ENCODE measurements around the gene GPATCH3.
"Not testable (repeated sequence)": the region's sequence is repeated elsewhere in the genome, so short reads cannot be mapped to it uniquely, and the experiment has no call there.

Gene GPATCH3

DNA sequence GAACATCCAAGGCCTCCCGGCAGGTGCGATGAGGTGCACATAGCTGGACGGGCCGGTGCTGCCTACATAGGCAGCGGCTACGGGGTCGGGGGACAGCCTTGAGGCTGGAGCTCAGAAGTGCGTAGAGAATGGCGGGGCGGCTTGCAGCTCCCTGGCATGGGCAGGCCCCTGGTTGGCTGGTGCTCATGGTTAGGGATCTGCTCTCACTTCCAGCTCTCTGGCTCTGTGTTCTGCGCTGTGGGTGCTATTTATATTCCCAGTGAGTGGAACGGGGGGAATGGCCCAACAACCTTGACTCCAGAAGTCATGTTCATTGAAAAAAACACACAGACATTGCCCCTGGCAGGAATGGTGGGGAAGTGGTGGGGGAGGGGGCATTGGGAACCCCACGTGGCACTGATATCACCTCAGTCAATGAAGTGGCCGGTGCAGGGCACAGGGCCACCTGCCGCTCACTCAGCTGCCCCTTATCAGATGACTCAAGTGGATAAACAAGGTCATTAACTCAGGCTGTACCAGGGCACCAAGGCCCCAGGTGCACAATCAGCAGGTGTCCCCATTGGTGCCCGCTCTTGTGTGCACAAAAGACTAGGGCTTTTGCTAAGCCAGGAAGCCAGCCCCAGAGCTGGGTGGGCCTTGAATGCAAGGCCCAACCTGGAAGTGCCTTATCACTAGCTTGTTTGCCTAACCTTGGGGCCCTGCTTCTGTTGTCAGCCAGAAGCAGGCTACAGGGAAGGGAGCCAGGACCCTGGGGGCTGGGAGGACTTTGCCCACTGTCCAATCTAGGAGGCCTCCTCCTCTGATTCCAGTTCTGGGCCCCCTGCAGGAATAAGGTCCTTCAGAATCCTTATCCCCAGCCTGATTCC is 13.7 kb upstream of the GPATCH3 start, which contains the start of gene NR0B2:
NR0B2 (minus strand) TSS at position 222 of the 866 bp plus-strand sequence; CDS start at position 187, 35 bp downstream.
- no peak for DNase-seq (ENCODE audit: low read depth in 2 of 2)

DNA sequence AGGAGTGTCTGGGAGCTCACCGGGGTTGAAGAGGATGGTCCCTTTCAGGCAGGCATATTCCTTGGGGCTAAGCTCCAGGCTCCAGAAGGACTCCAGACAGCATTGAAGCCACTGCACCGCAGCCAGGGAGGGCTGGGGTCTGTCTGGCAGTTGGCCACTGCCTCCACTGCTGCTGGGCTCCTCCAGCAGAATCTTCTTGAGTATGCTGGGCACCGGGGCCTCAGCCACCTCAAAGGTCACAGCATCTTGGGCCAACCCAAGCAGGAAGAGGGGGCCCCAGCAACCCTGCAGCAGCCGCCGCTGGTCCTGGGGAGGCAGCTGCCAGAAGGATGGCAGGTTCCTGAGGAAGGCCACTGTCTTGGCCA is 13.1 kb upstream of the GPATCH3 start:
- DNase-seq (ENCODE audit: low read depth in 2 of 2) = no peak

DNA sequence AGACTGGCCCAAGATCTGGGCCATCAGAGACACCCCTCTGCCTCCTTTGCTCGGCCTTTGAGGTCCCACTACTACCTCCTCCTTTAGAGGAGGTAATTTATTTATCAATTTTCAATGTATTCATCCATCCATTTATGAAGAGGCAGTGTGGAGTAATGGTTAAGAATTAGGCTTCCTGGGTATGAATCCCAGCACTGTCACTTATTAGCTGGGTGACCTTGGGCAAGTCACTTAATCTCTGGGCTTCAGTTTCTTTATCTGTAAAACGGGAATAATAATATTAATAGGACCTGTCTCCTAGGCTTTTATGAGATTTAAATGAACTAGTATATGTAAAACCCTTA is 11.9 kb upstream of the GPATCH3 start:
- DNase-seq (ENCODE audit: low read depth in 2 of 2) = no peak

DNA sequence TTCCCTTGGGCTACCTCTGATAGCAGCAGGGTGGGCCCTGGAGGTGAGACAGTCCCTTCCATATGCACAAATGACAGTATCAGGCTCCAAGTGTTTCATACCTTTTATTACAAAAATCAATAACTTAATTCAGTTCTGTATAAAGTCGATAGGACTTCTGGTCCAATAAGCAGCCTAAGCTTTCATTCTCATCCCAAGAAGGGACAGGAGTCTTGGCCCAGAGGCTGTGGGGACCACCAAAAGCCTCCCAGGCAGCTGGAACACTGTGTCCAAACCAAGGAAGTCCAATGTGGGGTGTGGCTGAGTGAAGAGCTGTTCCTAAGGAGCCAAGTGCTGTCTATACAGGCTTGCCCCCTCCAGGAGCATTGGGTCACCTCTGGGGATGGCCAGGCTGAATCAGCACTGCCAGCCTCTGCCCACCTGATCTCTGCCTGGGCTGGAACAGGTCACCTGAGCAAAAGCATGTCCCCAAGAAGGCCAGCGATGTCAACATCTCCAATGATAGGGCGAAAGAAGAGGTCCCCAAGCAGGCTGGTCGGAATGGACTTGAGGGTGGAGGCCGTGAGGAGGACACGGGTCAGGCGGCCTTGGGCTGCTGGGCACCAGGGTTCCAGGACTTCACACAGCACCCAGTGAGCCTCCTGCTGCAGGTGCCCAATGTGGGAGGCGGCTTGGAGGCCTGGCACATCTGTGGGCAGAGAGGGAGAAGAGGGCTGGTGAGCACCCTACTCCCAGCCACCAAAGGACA is 11.3 kb upstream of the GPATCH3 start:
- no peak for DNase-seq (ENCODE audit: low read depth in 2 of 2)

DNA sequence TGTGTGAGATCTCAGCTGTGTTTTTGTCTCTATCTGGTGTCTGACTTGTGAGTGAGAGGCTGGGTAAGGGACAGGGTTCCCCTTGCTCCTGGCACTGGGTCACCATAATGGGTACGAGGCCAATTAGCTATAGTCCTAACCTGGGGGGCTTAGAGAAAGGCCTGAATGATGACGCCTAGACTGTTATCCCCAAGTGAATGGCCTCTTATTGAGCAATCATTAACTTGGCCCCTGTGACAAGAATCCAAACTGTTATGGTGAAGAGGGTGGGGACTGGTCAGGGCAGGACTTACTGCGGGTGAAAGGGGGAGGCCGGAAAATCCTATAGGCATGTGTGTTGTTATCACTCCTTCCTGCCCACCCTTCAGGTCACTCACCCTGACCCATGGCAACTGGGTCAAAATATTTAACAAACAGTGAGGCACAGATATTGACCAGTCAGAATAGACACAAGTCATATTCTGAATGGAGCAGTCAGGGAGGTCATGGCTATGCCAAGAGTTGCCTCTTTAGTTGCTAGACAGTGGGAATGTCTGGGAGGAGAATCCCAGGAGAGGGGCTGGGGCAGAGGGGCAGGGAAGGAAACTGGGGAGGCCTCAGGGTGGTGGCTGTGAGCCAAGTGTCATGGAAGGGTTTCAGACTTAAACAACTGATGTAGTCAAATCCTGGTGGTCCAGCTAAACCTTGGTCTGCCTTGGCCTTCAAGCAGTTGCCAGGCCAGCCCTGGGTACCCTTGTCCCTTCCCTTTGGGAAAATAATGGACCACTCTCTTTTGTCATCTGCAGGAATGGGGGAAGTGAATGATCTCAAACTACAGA is 10.3 kb upstream of the GPATCH3 start:
- no peak for DNase-seq (ENCODE audit: low read depth in 2 of 2)

DNA sequence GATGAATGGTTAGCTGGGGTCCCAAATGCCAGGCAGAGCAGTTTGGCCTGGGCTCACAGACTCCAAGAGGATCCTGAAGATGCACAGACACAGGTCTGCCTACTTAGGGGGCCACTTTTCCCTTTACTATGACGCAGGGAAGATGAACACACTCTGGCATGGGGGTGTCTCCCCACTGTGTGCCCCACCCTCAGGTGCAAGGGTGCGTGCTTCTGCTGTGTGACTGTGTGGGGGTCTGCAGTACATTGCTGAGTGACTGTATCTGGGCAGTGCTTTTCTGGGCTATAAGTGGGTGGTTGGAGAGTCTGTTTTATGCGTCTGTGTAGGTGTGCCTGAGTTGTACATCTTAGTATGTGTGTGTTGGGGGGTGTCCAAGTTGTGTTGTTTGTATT is 9.7 kb upstream of the GPATCH3 start:
- DNase-seq (ENCODE audit: low read depth in 2 of 2) = no peak

DNA sequence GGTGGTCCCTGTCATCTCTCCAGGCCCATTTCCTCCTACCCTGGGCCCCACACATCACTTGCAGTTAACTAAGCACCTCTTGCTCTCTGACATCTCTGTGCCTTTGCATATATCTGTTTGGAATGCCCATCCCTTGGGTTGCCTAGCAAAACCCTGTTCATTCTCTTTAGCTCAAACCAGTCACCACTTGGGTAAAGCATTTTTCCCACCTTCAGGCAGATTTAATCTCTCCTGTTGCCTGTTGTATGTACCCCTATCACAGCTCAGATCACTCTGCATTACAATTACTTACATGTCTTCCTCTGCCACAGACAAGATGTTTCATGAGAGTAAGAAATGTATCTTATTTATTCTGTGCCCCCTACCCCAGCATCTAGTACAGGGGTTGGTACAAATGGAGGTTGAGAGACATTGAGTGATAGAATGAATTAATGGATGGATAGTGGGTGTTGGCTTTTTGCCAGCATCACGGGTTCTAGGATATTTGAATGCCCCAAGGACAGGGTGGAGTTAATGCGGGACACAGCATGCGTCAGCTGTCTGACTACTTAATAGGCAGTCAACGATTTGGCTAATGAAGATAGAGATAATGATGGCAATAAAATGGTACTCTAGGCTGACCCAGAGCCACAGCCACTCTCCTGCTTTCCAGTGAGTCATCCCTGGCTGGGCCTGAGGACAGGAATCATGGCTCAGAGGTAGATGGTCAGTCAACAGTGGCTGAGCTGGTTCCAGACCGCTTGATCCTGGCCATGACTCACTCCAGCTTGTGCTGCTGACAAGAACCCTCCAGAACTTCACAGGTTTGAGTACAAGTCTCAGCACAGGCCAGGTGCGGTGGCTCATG is 7.0 kb upstream of the GPATCH3 start:
- no peak for DNase-seq (ENCODE audit: low read depth in 2 of 2)

DNA sequence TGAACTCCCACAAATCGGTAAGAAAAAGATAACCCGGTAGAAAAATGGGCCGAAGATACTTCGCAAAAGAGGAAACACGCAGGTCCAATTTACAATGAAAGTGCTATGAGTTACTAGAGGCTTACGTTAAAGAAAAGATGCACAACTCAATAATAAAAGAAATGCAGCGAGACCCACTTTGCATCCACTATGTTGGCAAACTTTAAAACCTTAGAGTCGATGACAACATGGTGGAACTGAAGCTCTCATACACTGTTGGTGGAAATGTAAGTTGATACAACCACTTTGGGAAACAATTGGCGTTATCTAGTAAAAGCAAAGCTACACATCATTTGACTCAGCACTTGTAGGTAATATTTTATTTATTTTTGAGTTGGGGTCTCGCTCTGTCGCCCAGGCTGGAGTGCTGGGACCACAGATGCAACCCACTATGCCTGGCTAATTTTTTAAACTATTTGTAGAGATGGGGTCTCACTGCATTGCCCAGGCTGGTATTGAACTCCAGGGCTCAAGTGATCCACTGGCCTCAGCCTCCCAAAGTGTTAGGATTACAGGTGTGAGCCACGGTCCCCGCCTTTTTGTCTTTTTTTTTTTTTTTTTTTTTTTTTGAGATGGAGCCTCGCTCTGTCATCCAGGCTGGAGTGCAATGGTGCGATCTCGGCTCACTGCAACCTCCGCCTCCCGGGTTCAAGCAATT is 696 bp upstream of the GPATCH3 start:
- DNase-seq (ENCODE audit: low read depth in 2 of 2) = no peak

DNA sequence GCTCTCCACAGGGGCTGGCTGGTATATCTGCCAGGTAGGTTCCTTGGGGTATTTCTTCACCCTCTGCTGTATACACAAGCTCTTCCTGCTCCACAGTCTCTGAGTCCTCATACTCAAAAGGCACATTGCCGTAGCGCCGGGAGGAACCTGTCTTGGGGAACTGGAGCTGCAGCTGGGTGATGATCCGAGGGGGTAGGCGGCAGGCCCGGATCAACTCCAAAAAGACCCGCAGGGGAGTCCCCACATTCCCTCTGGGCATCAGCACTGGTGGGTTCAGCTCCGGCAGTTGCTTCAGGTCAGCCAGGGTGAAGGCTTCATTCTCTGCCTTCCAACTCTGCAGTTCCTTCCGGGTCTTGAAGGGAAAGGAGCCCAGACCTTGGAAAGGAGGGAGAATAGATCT is 2.9 kb downstream of the GPATCH3 start:
- no peak for DNase-seq (ENCODE audit: low read depth in 2 of 2)

DNA sequence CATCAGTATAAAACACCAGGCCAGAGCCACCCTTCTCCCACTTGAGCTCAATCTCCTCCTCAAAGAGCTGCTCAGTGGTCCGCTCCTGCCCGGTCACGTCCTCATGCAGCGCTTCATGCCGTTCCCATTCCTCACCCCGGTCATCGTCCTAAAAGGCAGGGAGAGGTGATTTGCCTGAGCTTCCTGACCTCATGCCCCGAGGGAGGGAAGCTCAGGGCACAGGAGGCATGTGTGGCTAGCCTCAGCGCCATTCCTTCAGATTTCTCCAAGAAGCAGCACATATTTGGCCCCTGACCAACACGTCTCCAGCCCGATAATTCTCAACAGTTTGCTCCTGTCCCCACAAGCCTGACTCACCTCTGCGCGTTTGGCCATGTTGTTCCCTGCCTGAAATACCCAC is 6.0 kb downstream of the GPATCH3 start:
- no peak for DNase-seq (ENCODE audit: low read depth in 2 of 2)

DNA sequence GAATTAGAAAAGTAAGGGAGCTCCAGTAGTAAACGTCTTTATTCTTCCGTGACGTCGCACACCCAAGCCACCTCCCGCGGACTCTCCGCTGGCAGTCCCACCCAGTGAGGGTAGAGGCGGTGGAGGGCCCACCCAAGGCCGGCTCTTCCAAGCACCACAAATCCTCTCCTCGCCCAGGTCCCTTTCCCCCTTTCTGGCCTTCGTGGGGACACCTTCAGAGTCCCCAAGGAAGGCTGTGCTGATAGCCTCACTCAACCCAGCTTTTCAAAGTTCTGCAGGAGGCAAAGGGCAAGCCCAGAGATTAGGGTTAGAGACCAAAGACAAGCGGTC is 9.8 kb downstream of the GPATCH3 start:
- DNase-seq (ENCODE audit: low read depth in 2 of 2) = no peak

DNA sequence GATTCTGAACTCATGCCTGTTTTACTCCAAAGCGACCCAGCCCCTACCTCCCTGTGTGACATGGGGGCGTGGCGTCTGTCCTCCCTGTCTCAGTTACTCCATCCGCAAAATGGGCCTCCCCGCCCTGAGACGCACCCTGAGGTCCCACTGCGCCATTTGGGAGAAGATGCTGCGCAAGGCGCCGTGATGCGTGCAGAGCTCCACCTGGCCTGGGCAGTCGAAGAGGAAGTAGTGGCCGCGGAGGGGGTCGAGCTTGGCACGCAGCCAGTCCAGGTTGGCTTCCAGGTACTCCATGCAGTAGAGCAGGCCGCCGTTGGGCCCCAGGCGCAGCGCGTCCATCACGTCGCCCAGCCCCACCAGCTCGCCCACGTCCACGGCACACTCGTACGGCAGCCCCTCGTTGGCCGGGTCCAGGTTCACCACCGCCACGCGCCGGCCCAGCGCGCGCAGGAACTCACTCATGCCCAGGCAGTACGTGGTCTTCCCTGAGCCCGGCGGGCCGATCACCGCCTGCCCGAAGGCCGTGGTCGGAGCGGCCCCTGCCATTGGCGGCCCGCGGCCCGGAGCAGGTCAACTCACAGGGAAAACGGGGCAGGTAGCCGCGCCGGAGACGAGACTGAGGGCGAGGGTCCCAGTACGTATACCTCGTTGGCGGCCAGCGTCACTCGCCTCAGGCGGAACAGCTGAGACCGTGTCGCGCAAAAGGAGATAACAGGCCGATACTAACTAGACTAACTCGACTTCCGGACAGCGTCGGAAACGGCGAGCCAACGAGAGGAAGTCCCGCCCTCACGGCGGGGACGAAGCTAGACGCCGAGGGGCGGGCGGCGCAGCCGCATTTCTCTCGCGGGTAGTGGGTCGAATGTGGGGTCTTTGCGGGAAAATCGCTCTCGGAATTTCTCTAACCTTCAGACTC is 10.5 kb downstream of the GPATCH3 start, which contains the start of gene GPN2:
GPN2 (minus strand) TSS at position 733 of the 916 bp plus-strand sequence; CDS start at position 546, 187 bp downstream.
- peak; percentile 54 to 65 for DNase-seq (ENCODE audit: low read depth in 2 of 2)

DNA sequence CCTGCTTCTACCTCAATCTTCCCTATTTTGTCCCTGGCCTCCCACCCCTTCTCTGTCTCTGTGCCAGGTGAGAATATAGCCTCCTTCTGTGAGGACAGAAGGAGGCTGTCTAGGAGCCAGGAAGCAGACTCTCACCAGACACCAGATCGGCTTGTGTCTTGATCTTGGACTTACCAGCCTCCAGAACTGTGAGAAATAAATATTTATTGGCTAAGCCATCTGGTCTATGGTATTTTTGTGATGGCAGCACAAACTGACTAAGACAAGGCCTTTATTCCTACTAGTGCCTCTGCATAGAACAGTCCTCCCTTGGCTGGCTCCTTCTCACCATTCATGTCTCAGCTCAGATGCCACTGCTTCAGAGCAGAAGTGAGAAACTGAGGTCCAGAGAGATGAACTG is 12.0 kb downstream of the GPATCH3 start:
- no peak for DNase-seq (ENCODE audit: low read depth in 2 of 2)

DNA sequence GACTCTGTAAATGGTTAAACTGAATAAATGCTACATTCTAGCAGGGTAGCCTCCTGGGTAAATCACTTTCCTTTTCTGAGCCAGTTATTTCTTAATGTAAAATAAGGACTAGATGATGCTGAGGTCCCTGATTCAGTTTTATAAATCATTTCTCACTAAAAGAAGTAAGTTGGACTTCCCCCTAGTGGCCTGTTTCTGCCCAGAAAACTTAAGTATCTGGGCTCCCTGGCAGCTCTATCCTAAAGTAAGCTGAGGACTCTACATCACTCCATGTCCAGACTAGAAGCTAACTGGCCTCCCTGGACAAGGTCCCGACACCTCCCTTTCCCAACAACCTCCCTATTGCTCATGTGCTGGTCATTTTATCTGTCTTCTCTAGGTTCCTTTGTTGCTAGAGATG is 13.1 kb downstream of the GPATCH3 start:
- DNase-seq (ENCODE audit: low read depth in 2 of 2) = no peak

DNA sequence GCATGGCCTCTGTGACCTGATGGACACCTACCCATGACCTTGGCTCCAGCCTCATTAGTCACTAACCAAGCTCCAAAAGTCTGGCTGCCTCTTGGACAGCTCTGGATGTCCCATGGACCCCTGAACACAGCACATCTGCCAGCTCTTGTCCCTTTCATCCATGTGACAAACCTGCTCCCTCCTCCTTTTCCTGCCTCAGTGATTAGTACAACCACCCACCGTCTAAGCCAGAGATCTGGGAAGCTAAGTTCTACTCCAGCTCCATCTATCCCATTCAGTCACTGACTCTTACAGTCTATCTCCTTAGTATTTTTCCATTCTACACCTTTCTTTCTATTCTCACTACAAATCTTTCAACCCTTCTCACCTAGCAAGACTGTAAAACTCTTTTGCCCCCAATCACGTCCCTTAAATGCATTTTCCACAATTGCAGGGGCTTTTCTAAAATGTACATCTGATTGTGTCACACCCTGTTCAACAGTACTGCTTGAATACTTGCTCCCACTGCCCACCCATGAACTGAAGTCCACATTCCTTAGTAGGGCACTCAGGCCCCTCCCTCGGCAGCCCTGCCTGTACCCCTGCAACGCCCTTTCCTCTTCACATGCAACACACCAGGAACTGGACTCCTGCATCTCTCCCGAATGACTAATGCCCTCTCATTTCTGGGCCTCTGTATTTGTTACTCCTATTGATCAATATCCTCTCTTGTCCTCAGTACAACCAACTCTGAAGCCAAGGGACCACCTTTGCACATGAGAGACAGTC is 17.4 kb downstream of the GPATCH3 start:
- DNase-seq (ENCODE audit: low read depth in 2 of 2) = no peak

DNA sequence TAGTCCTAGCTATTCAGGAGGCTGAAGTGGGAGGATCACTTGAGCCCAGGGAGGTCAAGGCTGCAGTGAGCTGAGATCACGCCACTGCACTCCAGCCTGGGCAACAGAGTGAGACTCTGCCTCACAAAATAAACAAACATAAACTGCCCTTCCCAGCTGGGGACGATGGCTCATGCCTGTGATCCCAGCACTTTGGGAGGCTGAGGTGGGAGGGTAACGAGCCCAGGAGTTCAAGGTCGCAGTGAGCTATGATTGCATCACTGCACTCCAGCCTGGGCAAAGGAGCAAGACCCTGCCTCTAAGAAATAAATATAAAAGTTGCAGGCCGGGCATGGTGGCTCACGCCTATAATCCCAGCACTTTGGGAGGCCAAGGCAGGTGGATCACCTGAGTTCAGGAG is 18.7 kb downstream of the GPATCH3 start:
- not testable (repeated sequence) for DNase-seq (ENCODE audit: low read depth in 2 of 2)

DNA sequence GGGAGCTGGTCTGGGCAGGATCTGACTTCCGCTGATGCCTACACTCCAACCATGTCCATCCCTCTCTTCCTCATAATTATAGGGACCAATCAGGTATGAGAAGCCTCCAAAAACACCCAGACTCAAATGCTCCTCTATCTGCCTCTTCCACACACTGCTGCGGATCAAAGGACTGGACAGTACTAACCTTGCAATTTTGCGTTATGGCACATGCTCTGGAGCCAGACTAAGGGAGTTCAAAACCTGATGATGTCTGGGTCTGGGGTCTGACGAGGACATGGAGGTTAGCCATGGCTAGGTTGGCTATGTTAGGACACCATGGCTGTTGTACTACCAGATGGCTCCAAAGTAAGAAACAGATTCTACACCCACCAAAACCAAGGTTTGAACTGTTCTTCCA is 20.5 kb downstream of the GPATCH3 start:
- no peak for DNase-seq (ENCODE audit: low read depth in 2 of 2)

DNA sequence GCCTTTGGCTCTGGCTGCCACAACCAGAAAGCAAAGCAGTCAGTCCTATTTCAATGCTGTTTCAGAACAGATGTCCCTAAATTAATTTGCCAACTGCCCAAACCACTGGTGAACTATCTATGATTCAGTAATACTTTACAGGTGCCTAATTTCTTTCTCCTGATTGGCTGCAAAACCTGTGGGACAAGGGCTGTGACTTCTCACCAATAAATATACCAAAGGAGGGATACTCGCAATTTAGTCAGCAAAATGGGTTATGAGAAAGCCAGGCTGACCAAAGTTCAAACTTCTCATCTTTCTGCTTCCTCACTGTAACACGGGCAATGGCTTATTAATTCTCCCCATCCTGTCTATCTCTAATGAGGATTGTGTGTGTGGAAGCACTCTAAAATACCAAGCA is 22.9 kb downstream of the GPATCH3 start:
- no peak for DNase-seq (ENCODE audit: low read depth in 2 of 2)

DNA sequence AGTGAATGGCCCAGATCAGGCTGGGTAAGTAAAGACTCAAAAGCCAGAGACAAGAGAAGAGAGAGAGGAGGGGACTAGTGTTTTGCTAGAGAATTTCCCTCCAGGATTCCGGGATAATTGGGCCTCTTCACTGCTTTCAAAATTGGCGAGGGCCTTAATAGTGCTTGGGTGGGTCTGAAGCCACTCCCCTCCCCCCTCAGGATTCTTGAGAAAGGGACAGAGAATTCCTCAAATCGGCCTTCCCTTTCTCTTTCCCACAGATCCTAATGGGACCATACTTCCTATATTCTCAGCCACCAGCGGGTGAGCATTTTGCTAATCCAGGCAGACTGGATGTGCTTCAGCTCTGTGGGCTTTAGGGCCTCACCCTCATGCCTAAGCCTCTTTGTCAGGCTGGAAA is 25.4 kb downstream of the GPATCH3 start:
- no peak for DNase-seq (ENCODE audit: low read depth in 2 of 2)

Measured in activated CD4-positive, alpha-beta T cell treated with anti-CD3 and anti-CD28 coated beads for 24 hours (primary cell).